Sigmoid colon (tissue), 4 donors: ENCODE measurements around the gene MED16.

Experiments used
- CTCF ChIP-seq, 4 experiments: fragments of 450-650 bp in 3 of 4; fragments of 200-600 bp in 1 of 4; IDR thresholded peaks; one replicate each; pipeline ENCODE4 v1.5.1; 2016 to 2019; ENCODE audit warnings: antibody characterized with exemption in 4 of 4, mild to moderate bottlenecking in 3 of 4, moderate library complexity in 2 of 4
- EP300 ChIP-seq, 4 donors: sonication (generic); formaldehyde crosslinking; IDR thresholded peaks; one replicate each; pipeline ENCODE4 v1.6.1; 2017; ENCODE audit warnings: antibody characterized with exemption in 4 of 4
- POLR2A ChIP-seq, 2 donors: fragments of 450-650 bp; IDR thresholded peaks; one replicate each; pipeline ENCODE4 v1.6.1; 2016; ENCODE audit warnings: antibody characterized with exemption in 2 of 2, mild to moderate bottlenecking in 2 of 2, moderate library complexity in 2 of 2
- POLR2AphosphoS5 ChIP-seq, 4 donors: sonication (generic); formaldehyde crosslinking; IDR thresholded peaks; one replicate each; pipeline ENCODE4 v1.6.1; 2017; ENCODE audit warnings: antibody characterized with exemption in 4 of 4

GRCh38 chr19:899336-900042 lies 6.5 kb upstream of the MED16 start:
- TF ChIP-seq POLR2A (IDR thresholded peaks at IDR 0.05): no peak
- TF ChIP-seq CTCF (IDR thresholded peaks at IDR 0.05): no peak
- no peak for TF ChIP-seq POLR2AphosphoS5 (IDR thresholded peaks at IDR 0.05)
- no peak for TF ChIP-seq EP300 (IDR thresholded peaks at IDR 0.05)
